Stimulated activated CD4-positive, alpha-beta T cell treated with anti-CD3 and anti-CD28 coated beads, Interleukin-15, amount 100 ng/mL, for 48 hours (primary cell): ENCODE measurements around the gene ADCY7.

Source experiments
- DNase-seq, 2 donors: peaks; one replicate each; pipeline ENCODE4 v3.0.0-alpha.2; 2020; ENCODE audit warnings: low read depth in 2 of 2

ADCY7 gene

DNA sequence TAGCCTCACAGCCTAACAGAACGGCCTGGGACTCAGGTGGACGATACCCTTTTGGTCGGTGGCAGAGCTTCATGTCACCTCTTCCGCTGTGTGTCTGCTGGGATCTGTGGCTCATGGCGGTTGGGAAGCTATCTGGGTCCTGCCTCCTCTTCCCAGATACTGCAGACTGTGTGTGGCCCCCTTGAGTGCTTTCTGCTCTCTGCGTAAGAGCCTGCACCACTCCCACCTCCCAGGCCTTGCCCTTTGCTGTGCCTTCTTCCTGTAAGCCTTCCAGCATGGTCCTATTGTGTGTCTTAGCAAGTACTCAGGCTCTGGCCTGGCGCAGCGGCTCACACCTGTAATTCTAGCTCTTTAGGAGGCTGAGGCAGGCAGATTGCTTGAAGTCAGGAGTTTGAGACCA is 17.5 kb upstream of the ADCY7 start:
- no peak for DNase-seq

DNA sequence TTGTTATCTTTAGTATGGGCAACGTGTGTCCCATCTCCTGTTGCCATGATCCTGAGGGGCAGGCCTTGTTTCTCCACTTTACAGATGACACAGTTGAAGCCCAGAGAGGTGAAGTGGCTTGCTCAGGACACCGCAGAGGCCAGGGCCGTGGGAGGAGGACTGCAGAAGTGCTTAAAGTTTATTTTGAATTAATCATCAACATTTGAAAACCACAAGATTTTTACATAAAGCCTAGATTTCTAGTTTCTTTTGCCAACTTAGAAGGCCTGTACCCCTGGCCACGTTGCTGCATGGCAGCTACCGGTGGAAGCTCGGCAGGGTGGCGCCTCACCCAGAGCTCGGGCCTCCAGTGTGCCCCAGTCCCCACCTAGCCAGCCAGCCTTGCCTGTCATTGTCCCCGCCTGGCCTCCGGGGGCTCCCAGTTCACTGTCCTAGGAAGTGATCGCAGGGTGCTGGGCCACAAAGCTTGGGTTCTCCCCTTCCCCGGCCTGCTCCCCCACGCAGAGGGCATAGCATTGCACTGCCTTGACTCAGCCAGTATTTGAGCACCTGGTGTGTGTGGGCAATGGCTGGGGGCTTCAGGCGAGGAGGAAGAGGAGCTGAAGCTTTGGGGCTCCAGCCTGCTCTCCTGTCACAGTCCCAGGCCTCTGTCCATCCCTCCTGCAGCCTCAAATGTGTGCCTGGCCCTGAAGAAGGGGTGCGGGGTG is 14.8 kb upstream of the ADCY7 start:
- no peak for DNase-seq

DNA sequence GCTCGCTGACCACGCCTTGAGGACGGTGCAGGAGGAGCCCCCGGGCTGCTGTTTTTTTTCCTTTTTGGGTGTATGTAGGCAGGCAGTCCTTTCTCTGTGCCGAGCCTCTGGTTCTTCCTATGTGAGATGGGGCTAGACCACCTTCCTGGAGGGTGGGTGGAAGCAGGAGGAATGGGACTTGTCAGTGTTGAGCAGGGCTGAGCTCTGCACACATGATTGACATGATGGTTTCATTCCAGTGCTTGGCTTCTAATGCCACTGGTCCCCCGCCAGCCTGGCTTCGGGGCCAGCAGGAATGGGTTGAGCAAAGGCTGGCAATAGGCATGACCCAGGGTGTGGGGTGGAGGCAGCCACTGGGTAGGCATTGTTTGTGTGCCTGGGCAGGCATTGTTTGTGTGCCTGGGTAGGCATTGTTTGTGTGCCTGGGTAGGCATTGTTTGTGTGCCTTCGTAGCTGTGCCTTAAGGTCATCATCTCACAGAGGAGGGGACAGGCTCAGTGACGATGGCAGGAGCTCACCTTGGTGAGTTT is 14.2 kb upstream of the ADCY7 start:
- no peak for DNase-seq

- DNase-seq, result no peak
Observed at GRCh38 chr16:50252874-50253513, 13.4 kb upstream of the ADCY7 start.

GRCh38 chr16:50253514-50253910 is 12.8 kb upstream of the ADCY7 start:
- DNase-seq, result no peak

- no peak for DNase-seq
Observed at GRCh38 chr16:50254072-50254471, 12.3 kb upstream of the ADCY7 start.

DNA sequence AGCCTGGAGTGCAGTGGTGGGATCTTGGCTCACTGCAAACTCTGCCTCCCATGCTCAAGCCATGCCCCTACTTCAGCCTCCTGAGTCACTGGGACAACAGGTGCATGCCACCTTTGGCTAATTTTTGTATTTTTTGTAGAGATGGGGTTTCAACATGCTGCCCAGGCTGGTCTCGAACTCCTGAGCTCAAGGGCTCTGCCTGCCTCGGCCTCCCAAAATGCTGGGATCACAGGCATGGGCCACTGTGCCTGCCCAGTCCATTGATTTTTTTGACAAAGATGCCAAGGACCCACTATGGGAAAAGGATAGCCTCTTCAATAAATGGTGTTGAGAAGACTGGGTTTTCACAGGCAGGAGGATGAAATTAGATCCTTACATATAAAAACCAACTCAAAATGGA is 10.8 kb upstream of the ADCY7 start:
- DNase-seq, result no peak

DNA sequence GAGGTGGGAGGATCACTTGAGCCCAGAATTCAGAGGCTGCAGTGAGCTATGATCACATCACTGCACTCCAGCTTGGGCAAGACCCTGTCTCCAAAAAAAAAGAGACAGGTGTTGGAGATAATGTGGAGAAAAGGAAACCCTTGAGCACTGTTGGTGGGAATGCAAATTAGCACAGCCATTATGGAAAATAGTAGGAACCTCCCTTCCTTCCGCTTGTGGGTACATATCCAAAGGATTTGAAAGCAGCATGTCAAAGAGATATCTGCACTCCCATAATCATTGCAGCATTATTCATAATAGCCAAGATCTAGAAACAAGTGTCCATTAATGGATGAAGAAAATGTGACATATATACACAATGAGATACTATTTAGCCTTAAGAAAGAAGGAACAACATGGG is 9.7 kb upstream of the ADCY7 start:
- DNase-seq, result no peak

DNA sequence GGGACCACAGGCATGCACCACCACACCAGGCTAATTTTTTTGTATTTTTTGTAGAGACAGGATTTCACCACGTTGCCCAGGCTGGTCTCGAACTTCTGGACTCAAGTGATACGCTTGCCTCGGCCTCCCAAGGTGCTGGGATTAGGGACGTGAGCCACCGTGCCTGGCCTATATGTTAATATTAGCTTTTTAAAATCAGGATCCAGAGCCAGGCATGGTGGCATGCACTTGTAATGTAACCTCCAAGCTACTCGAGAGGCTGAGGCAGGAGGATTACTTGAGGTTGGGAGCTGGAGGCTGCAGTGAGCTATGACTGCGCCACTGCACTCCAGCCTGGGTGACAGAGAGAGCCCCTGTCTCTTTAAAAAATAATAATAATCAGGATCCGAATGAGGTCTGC is 8.5 kb upstream of the ADCY7 start:
- DNase-seq, result no peak

DNA sequence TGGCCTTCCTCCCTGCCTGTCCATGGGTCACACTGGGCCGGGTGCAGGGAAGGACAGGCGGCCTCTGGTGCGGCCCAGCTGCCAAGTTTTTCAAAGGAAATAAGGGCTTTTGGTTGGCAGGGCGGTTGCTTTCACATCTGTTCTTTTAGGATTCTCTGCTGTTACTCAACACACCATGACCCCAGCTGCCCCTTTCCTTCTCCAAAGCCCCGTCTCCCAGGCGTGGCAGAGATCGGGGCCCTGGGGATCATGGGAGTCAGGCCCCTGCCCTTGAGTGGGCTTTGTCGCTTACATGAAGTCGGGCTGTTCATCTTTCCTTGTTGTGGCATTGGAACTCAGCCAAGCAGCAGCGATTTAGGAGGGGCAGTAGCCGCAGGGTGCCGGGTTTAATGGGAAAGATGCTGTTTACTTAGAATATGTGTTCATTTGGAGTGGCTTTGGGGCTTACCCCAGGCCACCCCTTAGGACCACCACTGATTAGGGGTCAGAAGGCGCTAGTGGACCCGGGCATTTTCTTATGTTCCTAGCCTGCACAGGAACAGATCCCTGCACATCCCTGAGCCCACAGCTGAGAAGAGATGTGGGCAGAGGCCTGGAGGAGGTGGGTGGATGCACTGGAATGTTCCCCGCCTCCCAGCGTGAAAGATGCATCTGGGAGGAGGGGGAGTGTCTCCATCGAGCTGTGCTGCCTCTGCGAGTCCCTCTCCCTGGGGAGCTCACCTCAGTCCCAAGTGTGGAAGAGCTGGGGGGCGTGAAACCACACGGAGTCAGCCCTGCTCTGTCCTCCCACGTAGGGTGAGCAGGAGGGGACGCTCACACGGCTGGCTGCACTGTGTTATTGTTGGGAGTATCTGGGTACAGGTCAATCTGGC is 6.8 kb upstream of the ADCY7 start:
- no peak for DNase-seq

- DNase-seq, result no peak
Observed at GRCh38 chr16:50260206-50261159, 5.9 kb upstream of the ADCY7 start.

DNA sequence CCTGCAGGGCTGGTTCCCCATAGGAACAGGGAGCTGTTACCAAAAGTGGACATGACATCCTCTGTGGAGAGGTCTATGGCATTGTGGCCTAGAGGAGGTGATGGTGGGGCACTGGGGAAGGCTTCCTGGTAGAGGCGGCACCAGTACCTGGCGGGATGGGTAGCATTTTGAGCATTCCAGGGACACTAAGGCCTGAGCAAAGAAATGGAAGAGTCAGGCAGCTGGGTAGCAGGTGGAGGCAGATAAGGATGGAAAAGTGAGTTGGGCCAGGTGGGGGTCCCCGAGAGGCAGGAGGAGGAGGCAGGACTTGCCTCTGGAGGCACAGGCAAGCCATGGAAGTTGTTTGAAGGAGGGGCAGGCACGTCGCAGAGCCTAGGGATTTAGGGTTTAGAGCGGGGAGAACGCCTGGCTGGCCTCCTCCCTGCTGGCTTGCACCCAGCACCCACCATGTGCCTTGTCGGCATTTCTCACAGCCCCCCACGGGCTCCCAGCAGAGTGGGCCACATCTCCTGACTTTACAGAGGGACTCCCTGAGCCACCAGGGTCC is 5.1 kb upstream of the ADCY7 start:
- DNase-seq, result no peak

DNA sequence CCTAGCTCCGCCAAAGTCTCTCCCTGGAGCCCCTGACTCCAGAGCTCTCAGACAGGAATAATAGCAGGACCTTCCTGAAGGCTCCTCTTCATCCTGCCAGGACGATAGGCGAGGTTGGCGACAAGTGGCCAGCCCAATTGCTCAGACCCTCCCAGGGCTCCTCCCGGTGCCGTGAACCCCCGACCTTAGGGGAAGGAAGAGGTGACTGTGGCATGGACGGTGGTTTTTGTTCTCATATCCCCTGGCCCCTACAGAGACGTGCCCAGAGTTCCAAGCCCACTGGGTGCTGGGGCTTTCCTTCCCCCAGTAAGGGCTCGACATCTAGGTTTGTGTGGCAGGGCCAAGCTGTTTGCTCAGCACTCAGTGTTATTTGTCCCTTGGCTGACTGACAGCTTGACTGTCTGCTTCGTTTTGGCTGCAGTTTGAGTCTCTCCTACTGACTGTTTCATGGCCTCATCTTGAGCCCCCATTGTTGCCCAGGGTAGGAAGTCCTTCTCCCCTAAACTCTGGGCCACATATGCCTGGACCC is 4.6 kb upstream of the ADCY7 start:
- no peak for DNase-seq

GRCh38 chr16:50263060-50263909 is 3.1 kb upstream of the ADCY7 start:
- no peak for DNase-seq

DNA sequence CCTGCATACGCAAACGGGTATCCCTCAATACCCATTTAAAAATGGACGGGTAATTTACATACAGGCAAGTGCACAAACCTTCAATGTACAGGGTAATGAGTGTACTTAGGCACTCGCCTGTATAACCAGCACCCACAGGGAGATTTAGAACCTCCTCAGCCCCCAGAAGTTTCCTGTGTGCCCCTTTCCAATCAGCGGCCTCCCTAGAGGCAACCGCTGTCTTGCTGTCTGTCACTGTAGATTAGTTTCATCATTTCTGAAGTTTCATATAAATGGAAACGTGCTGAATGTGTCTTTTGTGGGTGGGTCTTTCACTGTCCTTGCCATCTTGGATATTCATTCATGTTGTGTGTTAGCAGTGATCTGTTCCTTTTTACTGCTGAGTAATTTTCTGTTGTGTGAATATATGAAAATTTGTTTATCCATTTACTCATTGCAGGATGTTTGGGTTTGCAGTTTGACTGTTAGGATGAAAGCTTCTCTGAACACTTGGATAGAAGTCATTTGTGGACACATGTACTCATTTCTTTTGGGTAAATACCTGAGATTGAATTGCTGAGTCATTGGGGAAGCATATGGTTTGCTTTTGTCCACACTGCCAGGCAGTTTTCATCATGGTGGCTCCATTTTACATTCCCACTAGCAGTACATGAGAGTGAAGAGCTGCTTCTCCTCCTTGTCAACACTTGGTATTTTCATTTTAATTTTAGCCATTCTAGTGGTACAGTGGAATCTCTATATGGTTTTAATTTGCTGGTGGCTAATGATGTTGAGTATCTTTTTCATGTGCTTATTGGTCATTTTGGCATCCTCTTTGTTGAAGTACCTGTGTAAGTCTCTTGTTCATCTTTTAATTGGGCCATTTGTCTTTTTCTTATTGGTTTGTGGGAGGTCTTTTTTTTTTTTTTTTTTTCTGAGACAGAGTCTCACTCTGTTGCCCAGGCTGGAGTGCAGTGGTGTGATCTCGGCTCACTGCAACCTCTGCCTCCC is 2.1 kb upstream of the ADCY7 start:
- no peak for DNase-seq

- no peak for DNase-seq
Observed at GRCh38 chr16:50265260-50265659, 1.1 kb upstream of the ADCY7 start.

DNA sequence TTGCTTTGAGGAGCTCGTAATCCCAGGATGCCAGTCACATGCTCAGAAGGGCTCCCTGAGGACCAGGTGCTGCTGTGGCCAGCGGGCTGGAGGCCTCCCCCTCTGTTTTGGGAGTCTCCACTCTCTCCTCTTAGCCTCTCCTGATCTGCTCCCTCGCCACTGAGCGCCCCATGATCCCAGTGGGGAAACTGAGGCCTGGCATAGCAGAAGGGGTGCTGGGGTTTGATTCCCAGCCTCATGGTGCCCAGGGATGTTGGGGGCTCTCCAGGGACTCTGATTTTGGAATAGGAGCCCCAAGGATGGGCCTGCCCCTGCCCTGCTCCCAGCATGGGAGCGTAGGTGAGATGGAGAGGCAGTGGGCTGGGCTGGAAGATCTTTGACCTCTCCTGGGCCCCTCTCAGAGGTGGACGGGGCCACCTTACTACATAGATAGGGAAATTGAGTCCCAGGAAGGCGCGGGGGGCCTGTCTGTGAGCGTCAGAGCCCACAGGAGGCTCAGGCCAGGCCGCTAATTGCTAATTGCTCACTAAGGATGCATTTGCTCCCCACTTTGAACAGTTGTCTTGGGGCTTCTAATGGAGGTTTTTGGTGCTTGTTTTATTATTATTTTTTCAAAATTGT is 525 bp upstream of the ADCY7 start:
- DNase-seq, result no peak

- no peak for DNase-seq
Observed at GRCh38 chr16:50267151-50267631, 840 bp downstream of the ADCY7 start.
